ENCODE data around the gene LTC4S. TPM values are rescaled to one million over a fixed set of nuclear protein-coding genes. Genes with fewer than 3 reads are reported as not detected.

Gene LTC4S
- total RNA-seq, 4 donors from 2014 or later: 1.7 to 12.6 (median 5.6) TPM

DNA sequence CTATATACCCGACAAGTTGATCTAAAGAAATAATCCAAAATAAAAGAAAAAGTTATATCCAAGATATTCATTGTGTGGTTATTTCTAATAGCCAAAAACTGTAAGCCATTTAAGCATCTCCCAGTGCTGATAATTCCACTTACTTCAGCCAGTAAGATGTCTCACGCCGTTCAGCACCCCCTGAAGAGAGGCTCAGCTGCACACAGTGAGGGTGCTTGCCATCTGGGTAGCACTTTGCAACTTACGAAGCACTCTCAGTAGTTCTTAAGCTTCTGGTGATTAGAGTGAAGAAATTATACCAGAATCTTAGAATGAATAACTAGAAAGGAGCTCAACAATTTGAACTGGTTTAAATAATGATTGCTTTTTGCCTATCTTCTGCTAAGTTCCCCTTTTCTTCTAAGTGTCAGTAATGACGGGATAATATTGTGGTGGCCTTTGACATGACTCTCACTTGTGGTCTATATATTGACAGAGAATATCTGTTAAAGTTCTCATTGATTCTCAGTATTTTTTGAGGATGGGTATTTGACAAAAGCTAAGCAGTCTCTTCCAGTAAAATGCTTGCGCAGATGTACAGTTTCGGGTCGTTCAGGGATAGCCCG lies 26.2 kb upstream of the LTC4S start:
- in situ Hi-C loops (cut with MboI; ENCODE audit: low sequenced_read_pairs in 4 of 4) (loop anchor here in 2 of 4 donors (25.0 kb wide), 2 partner anchors 95 to 320 kb away; partner anchors contain the start of gene MRNIP (in 1 of the 2)), intact Hi-C loops (cut with DNase I; ENCODE audit: low total_unique reads) (no loop called here)
- no peak overlapping the region for H3K4me3 ChIP-seq
- no peaks in the 10 kb centered on the region for H3K27me3 ChIP-seq
- ATAC-seq: no peak
- no peaks in the 10 kb centered on the region for H3K9me3 ChIP-seq
- H3K4me1 ChIP-seq: peaks cover 25 to 26% of the 10 kb centered on the region in 2 donors
- TF ChIP-seq POLR2A (IDR thresholded peaks at IDR 0.05): no peak
- TF ChIP-seq, protein P1, sequence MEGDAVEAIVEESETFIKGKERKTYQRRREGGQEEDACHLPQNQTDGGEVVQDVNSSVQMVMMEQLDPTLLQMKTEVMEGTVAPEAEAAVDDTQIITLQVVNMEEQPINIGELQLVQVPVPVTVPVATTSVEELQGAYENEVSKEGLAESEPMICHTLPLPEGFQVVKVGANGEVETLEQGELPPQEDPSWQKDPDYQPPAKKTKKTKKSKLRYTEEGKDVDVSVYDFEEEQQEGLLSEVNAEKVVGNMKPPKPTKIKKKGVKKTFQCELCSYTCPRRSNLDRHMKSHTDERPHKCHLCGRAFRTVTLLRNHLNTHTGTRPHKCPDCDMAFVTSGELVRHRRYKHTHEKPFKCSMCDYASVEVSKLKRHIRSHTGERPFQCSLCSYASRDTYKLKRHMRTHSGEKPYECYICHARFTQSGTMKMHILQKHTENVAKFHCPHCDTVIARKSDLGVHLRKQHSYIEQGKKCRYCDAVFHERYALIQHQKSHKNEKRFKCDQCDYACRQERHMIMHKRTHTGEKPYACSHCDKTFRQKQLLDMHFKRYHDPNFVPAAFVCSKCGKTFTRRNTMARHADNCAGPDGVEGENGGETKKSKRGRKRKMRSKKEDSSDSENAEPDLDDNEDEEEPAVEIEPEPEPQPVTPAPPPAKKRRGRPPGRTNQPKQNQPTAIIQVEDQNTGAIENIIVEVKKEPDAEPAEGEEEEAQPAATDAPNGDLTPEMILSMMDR (IDR thresholded peaks at IDR 0.05 in 4 of 5, conservative IDR thresholded peaks at IDR 0.05 in 1 of 5): no peak
- no peak for DNase-seq
- H3K36me3 ChIP-seq: peaks cover 0 to 58% of the 10 kb centered on the region in 2 donors
- H3K27ac ChIP-seq: no peak overlapping the region

DNA sequence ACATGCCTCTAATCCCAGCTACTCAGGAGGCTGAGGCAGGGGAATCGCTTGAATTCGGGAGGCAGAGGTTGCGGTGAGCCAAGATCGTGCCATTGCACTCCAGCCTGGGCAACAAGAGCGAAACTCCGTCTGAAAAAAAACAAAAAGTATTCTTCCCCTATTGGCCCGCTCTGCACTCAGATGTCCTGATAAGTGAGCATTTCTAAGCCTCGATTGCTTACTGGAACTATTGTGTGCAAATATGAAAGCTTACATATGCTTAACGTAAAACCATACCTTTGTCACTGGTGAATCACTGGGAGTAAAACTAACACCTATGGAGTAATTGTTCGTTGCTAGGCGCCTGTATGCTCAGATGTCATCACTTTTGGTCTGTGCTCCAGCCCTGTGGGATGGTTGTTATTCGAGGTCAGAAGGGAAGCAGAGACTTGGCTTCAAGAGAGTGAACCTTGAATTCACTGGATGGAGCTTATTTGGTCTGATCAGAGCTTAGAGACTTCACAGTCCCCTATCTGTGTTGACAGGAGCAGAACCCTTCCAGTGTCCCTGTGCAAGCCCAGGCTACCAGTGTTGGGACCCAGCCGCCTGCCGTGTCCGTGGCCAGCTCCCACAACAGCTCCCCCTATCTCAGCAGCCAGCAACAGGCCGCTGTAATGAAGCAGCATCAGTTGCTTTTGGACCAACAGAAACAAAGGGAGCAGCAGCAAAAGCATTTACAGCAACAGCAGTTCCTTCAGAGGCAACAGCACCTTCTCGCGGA lies 25.3 kb upstream of the LTC4S start:
- ATAC-seq (no peak), DNase-seq (no peak)
- H3K4me3 ChIP-seq: no peak overlapping the region
- H3K27ac ChIP-seq: no peak overlapping the region
- peaks cover 0 to 67% of the 10 kb centered on the region in 2 donors for H3K36me3 ChIP-seq
- no peaks in the 10 kb centered on the region for H3K9me3 ChIP-seq
- in situ Hi-C loops (cut with MboI; ENCODE audit: low sequenced_read_pairs in 4 of 4) (loop anchor here in 2 of 4 donors (25.0 kb wide), 2 partner anchors 94 to 319 kb away; partner anchors contain the start of gene MRNIP (in 1 of the 2)), intact Hi-C loops (cut with DNase I; ENCODE audit: low total_unique reads) (no loop called here)
- H3K27me3 ChIP-seq: no peaks in the 10 kb centered on the region
- peaks cover 16 to 17% of the 10 kb centered on the region in 2 donors for H3K4me1 ChIP-seq
- TF ChIP-seq, protein P1 (IDR thresholded peaks at IDR 0.05 in 4 of 5, conservative IDR thresholded peaks at IDR 0.05 in 1 of 5): no peak
- TF ChIP-seq POLR2A (IDR thresholded peaks at IDR 0.05): no peak

DNA sequence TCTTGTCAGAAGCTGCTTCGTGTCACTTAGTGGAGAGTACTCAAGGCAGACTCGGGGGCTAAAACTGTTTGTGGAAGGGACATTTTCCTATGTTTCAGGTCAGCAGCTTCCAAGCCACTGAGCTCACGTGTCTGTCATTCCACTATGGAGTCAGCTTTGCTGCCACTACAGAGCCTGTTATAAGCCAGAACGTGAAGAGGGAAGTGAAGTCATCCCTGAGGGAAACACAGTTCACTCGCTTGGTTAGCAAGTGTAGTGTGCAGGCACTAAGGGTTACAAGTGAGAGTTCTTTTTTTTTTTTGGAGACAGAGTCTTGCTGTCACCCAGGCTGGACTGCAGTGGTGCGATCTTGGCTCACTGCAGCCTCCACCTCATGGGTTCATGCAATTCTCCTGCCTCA lies 24.5 kb upstream of the LTC4S start:
- Histone ChIP-seq H3K4me3 (no peak overlapping the region), H3K36me3 (peaks cover 0 to 75% of the 10 kb centered on the region in 2 donors), H3K9me3 (no peaks in the 10 kb centered on the region), H3K27ac (no peak overlapping the region), H3K27me3 (no peaks in the 10 kb centered on the region), H3K4me1 (peaks cover 11 to 12% of the 10 kb centered on the region in 2 donors)
- ATAC-seq (no peak), DNase-seq (no peak)
- in situ Hi-C loops (cut with MboI; ENCODE audit: low sequenced_read_pairs in 4 of 4) (loop anchor here in 2 of 4 donors (25.0 kb wide), 2 partner anchors 93 to 318 kb away; partner anchors contain the start of gene MRNIP (in 1 of the 2)), intact Hi-C loops (cut with DNase I; ENCODE audit: low total_unique reads) (no loop called here)
- no peak for TF ChIP-seq POLR2A (IDR thresholded peaks at IDR 0.05)
- TF ChIP-seq, protein P1 (IDR thresholded peaks at IDR 0.05 in 4 of 5, conservative IDR thresholded peaks at IDR 0.05 in 1 of 5): no peak

DNA sequence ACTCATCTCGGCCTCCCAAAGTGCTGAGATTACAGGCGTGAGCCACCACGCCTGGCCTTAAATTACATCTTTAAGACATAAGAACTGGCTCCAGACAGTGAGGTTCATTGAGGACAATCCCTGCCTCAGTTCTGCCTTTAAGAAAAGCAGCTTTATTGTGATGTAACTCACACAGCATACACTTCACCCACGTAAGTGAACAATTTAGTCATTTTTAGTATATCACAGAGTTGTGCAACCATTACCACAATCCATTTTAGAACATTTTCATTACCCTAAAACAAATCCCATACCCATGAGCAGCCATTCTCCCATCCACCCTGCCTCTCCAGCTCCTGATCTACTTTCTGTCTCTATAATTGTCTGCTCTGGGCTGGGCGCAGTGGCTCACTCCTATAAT lies 24.0 kb upstream of the LTC4S start:
- Histone ChIP-seq H3K9me3 (no peaks in the 10 kb centered on the region), H3K4me3 (no peak overlapping the region), H3K4me1 (peaks cover 11 to 12% of the 10 kb centered on the region in 2 donors), H3K27me3 (no peaks in the 10 kb centered on the region), H3K27ac (no peak overlapping the region), H3K36me3 (peaks cover 0 to 80% of the 10 kb centered on the region in 2 donors)
- in situ Hi-C loops (cut with MboI; ENCODE audit: low sequenced_read_pairs in 4 of 4): loop anchor here in 2 of 4 donors (25.0 kb wide), 2 partner anchors 93 to 318 kb away; partner anchors contain the start of gene MRNIP (in 1 of the 2)
- no peak for DNase-seq
- no peak for TF ChIP-seq POLR2A (IDR thresholded peaks at IDR 0.05)
- TF ChIP-seq, protein P1 (IDR thresholded peaks at IDR 0.05 in 4 of 5, conservative IDR thresholded peaks at IDR 0.05 in 1 of 5): no peak
- ATAC-seq: no peak
- intact Hi-C loops (cut with DNase I; ENCODE audit: low total_unique reads): no loop called here
